Measurements from ENCODE around the gene PAX2. TPM values are rescaled to one million over a fixed set of nuclear protein-coding genes. Genes with fewer than 3 reads are reported as not detected.

The PAX2 gene
- total RNA-seq, 2 experiments from 2014 or later: not detected

- DNase-seq: peak; percentile 44
- no peak overlapping the region for H3K27ac Mint-ChIP-seq
- H3K27me3 Mint-ChIP-seq: peaks cover 77% of the 10 kb centered on the region
- POLR2A ChIA-PET: no interaction called here
- H3K4me3 Mint-ChIP-seq: peak overlapping the region; percentile 66
- intact Hi-C loops (cut with micrococcal nuclease): loop anchor here (5.0 to 10.0 kb wide), 2 partner anchors 75 to 408 kb away; no protein-coding TSS in a partner anchor
- peaks cover 19% of the 10 kb centered on the region for H3K4me1 Mint-ChIP-seq (ENCODE audit: low read depth)
- ATAC-seq: peak; percentile 52
- CTCF ChIA-PET: interaction anchor here (0.6 to 1.8 kb wide), 3 partner anchors 83 to 263 kb away, joined by 3 to 7 read pairs (median 4); no protein-coding TSS in a partner anchor
- TF ChIP-seq, protein P1, sequence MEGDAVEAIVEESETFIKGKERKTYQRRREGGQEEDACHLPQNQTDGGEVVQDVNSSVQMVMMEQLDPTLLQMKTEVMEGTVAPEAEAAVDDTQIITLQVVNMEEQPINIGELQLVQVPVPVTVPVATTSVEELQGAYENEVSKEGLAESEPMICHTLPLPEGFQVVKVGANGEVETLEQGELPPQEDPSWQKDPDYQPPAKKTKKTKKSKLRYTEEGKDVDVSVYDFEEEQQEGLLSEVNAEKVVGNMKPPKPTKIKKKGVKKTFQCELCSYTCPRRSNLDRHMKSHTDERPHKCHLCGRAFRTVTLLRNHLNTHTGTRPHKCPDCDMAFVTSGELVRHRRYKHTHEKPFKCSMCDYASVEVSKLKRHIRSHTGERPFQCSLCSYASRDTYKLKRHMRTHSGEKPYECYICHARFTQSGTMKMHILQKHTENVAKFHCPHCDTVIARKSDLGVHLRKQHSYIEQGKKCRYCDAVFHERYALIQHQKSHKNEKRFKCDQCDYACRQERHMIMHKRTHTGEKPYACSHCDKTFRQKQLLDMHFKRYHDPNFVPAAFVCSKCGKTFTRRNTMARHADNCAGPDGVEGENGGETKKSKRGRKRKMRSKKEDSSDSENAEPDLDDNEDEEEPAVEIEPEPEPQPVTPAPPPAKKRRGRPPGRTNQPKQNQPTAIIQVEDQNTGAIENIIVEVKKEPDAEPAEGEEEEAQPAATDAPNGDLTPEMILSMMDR (IDR thresholded peaks at IDR 0.05): peak; percentile 14
- H3K36me3 Mint-ChIP-seq (ENCODE audit: low read depth): no peaks in the 10 kb centered on the region
- H3K9me3 Mint-ChIP-seq: no peaks in the 10 kb centered on the region
These were observed 81.8 kb downstream of the PAX2 start for GRCh38 chr10:100826983-100827818.

DNA sequence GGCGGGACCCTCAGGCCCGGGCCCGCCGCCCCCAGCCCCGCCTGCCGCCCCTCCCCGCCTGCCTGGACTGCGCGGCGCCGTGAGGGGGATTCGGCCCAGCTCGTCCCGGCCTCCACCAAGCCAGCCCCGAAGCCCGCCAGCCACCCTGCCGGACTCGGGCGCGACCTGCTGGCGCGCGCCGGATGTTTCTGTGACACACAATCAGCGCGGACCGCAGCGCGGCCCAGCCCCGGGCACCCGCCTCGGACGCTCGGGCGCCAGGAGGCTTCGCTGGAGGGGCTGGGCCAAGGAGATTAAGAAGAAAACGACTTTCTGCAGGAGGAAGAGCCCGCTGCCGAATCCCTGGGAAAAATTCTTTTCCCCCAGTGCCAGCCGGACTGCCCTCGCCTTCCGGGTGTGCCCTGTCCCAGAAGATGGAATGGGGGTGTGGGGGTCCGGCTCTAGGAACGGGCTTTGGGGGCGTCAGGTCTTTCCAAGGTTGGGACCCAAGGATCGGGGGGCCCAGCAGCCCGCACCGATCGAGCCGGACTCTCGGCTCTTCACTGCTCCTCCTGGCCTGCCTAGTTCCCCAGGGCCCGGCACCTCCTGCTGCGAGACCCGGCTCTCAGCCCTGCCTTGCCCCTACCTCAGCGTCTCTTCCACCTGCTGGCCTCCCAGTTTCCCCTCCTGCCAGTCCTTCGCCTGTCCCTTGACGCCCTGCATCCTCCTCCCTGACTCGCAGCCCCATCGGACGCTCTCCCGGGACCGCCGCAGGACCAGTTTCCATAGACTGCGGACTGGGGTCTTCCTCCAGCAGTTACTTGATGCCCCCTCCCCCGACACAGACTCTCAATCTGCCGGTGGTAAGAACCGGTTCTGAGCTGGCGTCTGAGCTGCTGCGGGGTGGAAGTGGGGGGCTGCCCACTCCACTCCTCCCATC is 82.7 kb downstream of the PAX2 start:
- CTCF ChIA-PET: interaction anchor here (0.6 to 0.9 kb wide), 2 partner anchors 84 to 264 kb away, joined by 3 to 4 read pairs; no protein-coding TSS in a partner anchor
- POLR2A ChIA-PET: no interaction called here
- intact Hi-C loops (cut with micrococcal nuclease): loop anchor here (5.0 to 10.0 kb wide), 2 partner anchors 76 to 407 kb away; no protein-coding TSS in a partner anchor
- Mint-ChIP-seq H3K27me3 (peaks cover 76% of the 10 kb centered on the region), H3K36me3 (ENCODE audit: low read depth) (no peaks in the 10 kb centered on the region), H3K4me3 (peak overlapping the region; percentile 70), H3K4me1 (ENCODE audit: low read depth) (peaks cover 19% of the 10 kb centered on the region), H3K27ac (no peak overlapping the region), H3K9me3 (no peaks in the 10 kb centered on the region)
- TF ChIP-seq, protein P1 (IDR thresholded peaks at IDR 0.05): no peak
- ATAC-seq: peak; percentile 62
- peak; percentile 56 for DNase-seq

- Mint-ChIP-seq H3K4me1 (ENCODE audit: low read depth) (peaks cover 19% of the 10 kb centered on the region), H3K36me3 (ENCODE audit: low read depth) (no peaks in the 10 kb centered on the region), H3K27me3 (peaks cover 76% of the 10 kb centered on the region), H3K9me3 (no peaks in the 10 kb centered on the region), H3K27ac (no peak overlapping the region), H3K4me3 (peak overlapping the region; percentile 70)
- CTCF ChIA-PET: no interaction called here
- DNase-seq (peak; percentile 43), ATAC-seq (peak; percentile 69)
- POLR2A ChIA-PET: no interaction called here
- intact Hi-C loops (cut with micrococcal nuclease): loop anchor here (5.0 to 10.0 kb wide), 2 partner anchors 76 to 406 kb away; no protein-coding TSS in a partner anchor
- TF ChIP-seq, protein P1 (IDR thresholded peaks at IDR 0.05): no peak
These were observed 83.3 kb downstream of the PAX2 start for GRCh38 chr10:100828738-100829096.

DNA sequence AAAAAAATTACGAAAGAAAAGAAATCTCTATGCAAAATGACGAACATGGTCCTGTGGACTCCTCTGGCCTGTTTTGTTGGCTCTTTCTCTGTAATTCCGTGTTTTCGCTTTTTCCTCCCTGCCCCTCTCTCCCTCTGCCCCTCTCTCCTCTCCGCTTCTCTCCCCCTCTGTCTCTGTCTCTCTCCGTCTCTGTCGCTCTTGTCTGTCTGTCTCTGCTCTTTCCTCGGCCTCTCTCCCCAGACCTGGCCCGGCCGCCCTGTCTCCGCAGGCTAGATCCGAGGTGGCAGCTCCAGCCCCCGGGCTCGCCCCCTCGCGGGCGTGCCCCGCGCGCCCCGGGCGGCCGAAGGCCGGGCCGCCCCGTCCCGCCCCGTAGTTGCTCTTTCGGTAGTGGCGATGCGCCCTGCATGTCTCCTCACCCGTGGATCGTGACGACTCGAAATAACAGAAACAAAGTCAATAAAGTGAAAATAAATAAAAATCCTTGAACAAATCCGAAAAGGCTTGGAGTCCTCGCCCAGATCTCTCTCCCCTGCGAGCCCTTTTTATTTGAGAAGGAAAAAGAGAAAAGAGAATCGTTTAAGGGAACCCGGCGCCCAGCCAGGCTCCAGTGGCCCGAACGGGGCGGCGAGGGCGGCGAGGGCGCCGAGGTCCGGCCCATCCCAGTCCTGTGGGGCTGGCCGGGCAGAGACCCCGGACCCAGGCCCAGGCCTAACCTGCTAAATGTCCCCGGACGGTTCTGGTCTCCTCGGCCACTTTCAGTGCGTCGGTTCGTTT is 83.9 kb downstream of the PAX2 start:
- ChIA-PET POLR2A (no interaction called here), CTCF (no interaction called here)
- Mint-ChIP-seq H3K36me3 (ENCODE audit: low read depth) (no peaks in the 10 kb centered on the region), H3K4me1 (ENCODE audit: low read depth) (peaks cover 19% of the 10 kb centered on the region), H3K27ac (no peak overlapping the region), H3K9me3 (no peaks in the 10 kb centered on the region), H3K27me3 (peaks cover 72% of the 10 kb centered on the region), H3K4me3 (peak overlapping the region; percentile 70)
- TF ChIP-seq, protein P1 (IDR thresholded peaks at IDR 0.05): no peak
- no peak for DNase-seq
- intact Hi-C loops (cut with micrococcal nuclease): loop anchor here (5.0 to 10.0 kb wide), 2 partner anchors 77 to 406 kb away; no protein-coding TSS in a partner anchor
- no peak for ATAC-seq
